ENCODE measurements around the gene TFPI. TPM values are rescaled to one million over a fixed set of nuclear protein-coding genes. Genes with fewer than 3 reads are reported as not detected.
A peak's percentile ranks its signal among the peaks of the same experiment; 100 is the strongest.

The TFPI gene
- total and polyA plus RNA-seq, 7 donors: 2.3 to 83.1 (median 29.3) TPM

GRCh38 chr2:187500585-187501359 lies 53.5 kb downstream of the TFPI start:
- no peak for DNase-seq
- Histone ChIP-seq H3K36me3 (no peaks in the 10 kb centered on the region), H3K9me3 (no peaks in the 10 kb centered on the region), H3K27ac (no peak overlapping the region), H3K4me1 (no peaks in the 10 kb centered on the region), H3K4me3 (no peak overlapping the region), H3K27me3 (no peaks in the 10 kb centered on the region)
- intact Hi-C loops (cut with DNase I): loop anchor here (2.0 kb wide), 1 partner anchor 80 kb away; no protein-coding TSS in a partner anchor
- no peak for TF ChIP-seq POLR2AphosphoS5 (IDR thresholded peaks at IDR 0.05)
- TF ChIP-seq CTCF (IDR thresholded peaks at IDR 0.05): no peak
- TF ChIP-seq POLR2A (IDR thresholded peaks at IDR 0.05): no peak
- TF ChIP-seq EP300 (IDR thresholded peaks at IDR 0.05): no peak
- WGBS, 2 donors: 16 to 68% methylated on average over 7 of the region's 7 CpGs

- H3K4me3 ChIP-seq: no peak overlapping the region
- no peaks in the 10 kb centered on the region for H3K9me3 ChIP-seq
- intact Hi-C loops (cut with DNase I): loop anchor here (2.0 kb wide), 1 partner anchor 81 kb away; no protein-coding TSS in a partner anchor
- DNase-seq: peak; percentile 71
- TF ChIP-seq EP300 (IDR thresholded peaks at IDR 0.05) (no peak), POLR2A (IDR thresholded peaks at IDR 0.05) (no peak), POLR2AphosphoS5 (IDR thresholded peaks at IDR 0.05) (no peak), CTCF (IDR thresholded peaks at IDR 0.05) (peak; percentile 42 to 71 (median 60))
- H3K4me1 ChIP-seq: no peaks in the 10 kb centered on the region
- no peak overlapping the region for H3K27ac ChIP-seq
- H3K27me3 ChIP-seq: no peaks in the 10 kb centered on the region
- no peaks in the 10 kb centered on the region for H3K36me3 ChIP-seq
- 8 to 29% methylated on average over 2 of the region's 2 CpGs for WGBS, 2 donors
These were observed 54.2 kb downstream of the TFPI start for GRCh38 chr2:187499941-187500532.

GRCh38 chr2:187497858-187498463 lies 56.3 kb downstream of the TFPI start:
- DNase-seq: no peak
- Histone ChIP-seq H3K27ac (no peak overlapping the region), H3K4me1 (no peaks in the 10 kb centered on the region), H3K4me3 (no peak overlapping the region), H3K9me3 (no peaks in the 10 kb centered on the region), H3K36me3 (no peaks in the 10 kb centered on the region), H3K27me3 (no peaks in the 10 kb centered on the region)
- intact Hi-C loops (cut with DNase I): no loop called here
- TF ChIP-seq POLR2A (IDR thresholded peaks at IDR 0.05): no peak
- no peak for TF ChIP-seq POLR2AphosphoS5 (IDR thresholded peaks at IDR 0.05)
- peak in 1 of 4 experiments; percentile 16 for TF ChIP-seq CTCF (IDR thresholded peaks at IDR 0.05)
- TF ChIP-seq EP300 (IDR thresholded peaks at IDR 0.05): no peak
- WGBS, 2 donors: 14 to 45% methylated on average over 1 of the region's 1 CpG

GRCh38 chr2:187497140-187497539 lies 57.1 kb downstream of the TFPI start:
- Histone ChIP-seq H3K36me3 (no peaks in the 10 kb centered on the region), H3K4me3 (no peak overlapping the region), H3K9me3 (no peaks in the 10 kb centered on the region), H3K27me3 (no peaks in the 10 kb centered on the region), H3K27ac (no peak overlapping the region), H3K4me1 (no peaks in the 10 kb centered on the region)
- TF ChIP-seq POLR2AphosphoS5 (IDR thresholded peaks at IDR 0.05) (no peak), CTCF (IDR thresholded peaks at IDR 0.05) (no peak), POLR2A (IDR thresholded peaks at IDR 0.05) (no peak), EP300 (IDR thresholded peaks at IDR 0.05) (no peak)
- DNase-seq: no peak
- WGBS, 2 donors: 88 to 97% methylated on average over 2 of the region's 2 CpGs
- intact Hi-C loops (cut with DNase I): no loop called here
